GM23338 (cell line): ENCODE results near the gene LINGO1.

Experiments
- EZH2 ChIP-seq: fragments of 200-600 bp; sonication (generic); IDR thresholded peaks from one replicate; pipeline ENCODE4 v1.8.0; 2017; ENCODE audit warnings: antibody characterized with exemption, mild to moderate bottlenecking, low read depth; ENCODE audit not compliant: unreplicated experiment
- EZH2phosphoT487 ChIP-seq: fragments of 200-600 bp; sonication (generic); IDR thresholded peaks from one replicate; pipeline ENCODE4 v1.8.1; 2018; ENCODE audit warnings: antibody characterized with exemption; ENCODE audit not compliant: unreplicated experiment
- NANOG ChIP-seq: IDR thresholded peaks from 2 replicates; pipeline ENCODE4 v1.6.1; 2016; ENCODE audit warnings: antibody characterized with exemption, borderline replicate concordance
- POLR2AphosphoS5 ChIP-seq: IDR thresholded peaks from 2 replicates; pipeline ENCODE4 v1.6.1; 2016; ENCODE audit warnings: antibody characterized with exemption, low read depth
- STAT1 ChIP-seq: IDR thresholded peaks from one replicate; pipeline ENCODE4 v1.6.1; 2016; ENCODE audit warnings: antibody characterized with exemption; ENCODE audit not compliant: unreplicated experiment
- ZNF114 ChIP-seq: fragments of 250-450 bp; sonication (Bioruptor Pico); IDR thresholded peaks from 2 replicates; pipeline ENCODE4 v1.5.0; 2020; ENCODE audit warnings: mild to moderate bottlenecking, moderate library complexity
- ZNF331 ChIP-seq: fragments of 250-450 bp; sonication (Bioruptor Pico); IDR thresholded peaks from 2 replicates; pipeline ENCODE4 v1.5.0; 2020; ENCODE audit warnings: low read depth, mild to moderate bottlenecking, moderate library complexity
- TF ChIP-seq, protein P1 (sequence below), 2 experiments: fragments of 200-600 bp in 1 of 2; sonication (generic) in 1 of 2; conservative IDR thresholded peaks; 2 replicates each; pipeline versions ENCODE4 v1.5.1 to v1.6.1; 2016 to 2017; ENCODE audit warnings: antibody characterized with exemption in 2 of 2, low read depth in 2 of 2, mild to moderate bottlenecking in 2 of 2, moderate library complexity in 1 of 2
- TF ChIP-seq, protein P2 (sequence below): IDR thresholded peaks from one replicate; pipeline ENCODE4 v1.6.1; 2018; ENCODE audit warnings: antibody characterized with exemption; ENCODE audit not compliant: unreplicated experiment

DNA sequence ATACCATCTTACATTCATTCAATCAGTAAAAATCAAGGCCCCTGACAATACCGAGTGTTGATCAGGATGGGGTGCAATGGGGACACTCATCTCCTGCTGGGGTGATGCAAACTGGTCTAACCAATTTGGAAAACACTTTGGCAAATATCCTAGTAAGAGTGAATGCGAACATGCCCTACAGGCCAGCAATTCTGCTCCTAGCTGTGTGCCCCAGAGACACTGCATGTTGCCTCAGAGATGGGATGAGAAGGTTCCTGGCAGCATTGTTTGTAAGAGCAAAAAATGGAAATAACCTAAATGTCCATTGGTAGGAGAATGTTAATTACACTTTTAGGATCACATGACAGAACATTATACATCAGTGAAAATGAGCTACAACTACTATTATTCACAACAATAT is 4.7 kb downstream of the LINGO1 start:
- no peak for TF ChIP-seq EZH2
- no peak for TF ChIP-seq ZNF331
- TF ChIP-seq, protein P1, sequence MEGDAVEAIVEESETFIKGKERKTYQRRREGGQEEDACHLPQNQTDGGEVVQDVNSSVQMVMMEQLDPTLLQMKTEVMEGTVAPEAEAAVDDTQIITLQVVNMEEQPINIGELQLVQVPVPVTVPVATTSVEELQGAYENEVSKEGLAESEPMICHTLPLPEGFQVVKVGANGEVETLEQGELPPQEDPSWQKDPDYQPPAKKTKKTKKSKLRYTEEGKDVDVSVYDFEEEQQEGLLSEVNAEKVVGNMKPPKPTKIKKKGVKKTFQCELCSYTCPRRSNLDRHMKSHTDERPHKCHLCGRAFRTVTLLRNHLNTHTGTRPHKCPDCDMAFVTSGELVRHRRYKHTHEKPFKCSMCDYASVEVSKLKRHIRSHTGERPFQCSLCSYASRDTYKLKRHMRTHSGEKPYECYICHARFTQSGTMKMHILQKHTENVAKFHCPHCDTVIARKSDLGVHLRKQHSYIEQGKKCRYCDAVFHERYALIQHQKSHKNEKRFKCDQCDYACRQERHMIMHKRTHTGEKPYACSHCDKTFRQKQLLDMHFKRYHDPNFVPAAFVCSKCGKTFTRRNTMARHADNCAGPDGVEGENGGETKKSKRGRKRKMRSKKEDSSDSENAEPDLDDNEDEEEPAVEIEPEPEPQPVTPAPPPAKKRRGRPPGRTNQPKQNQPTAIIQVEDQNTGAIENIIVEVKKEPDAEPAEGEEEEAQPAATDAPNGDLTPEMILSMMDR (conservative IDR thresholded peaks at IDR 0.05; ENCODE audit: low read depth in 2 of 2): no peak
- no peak for TF ChIP-seq POLR2AphosphoS5
- TF ChIP-seq EZH2phosphoT487: no peak
- no peak for TF ChIP-seq NANOG
- TF ChIP-seq, protein P2, sequence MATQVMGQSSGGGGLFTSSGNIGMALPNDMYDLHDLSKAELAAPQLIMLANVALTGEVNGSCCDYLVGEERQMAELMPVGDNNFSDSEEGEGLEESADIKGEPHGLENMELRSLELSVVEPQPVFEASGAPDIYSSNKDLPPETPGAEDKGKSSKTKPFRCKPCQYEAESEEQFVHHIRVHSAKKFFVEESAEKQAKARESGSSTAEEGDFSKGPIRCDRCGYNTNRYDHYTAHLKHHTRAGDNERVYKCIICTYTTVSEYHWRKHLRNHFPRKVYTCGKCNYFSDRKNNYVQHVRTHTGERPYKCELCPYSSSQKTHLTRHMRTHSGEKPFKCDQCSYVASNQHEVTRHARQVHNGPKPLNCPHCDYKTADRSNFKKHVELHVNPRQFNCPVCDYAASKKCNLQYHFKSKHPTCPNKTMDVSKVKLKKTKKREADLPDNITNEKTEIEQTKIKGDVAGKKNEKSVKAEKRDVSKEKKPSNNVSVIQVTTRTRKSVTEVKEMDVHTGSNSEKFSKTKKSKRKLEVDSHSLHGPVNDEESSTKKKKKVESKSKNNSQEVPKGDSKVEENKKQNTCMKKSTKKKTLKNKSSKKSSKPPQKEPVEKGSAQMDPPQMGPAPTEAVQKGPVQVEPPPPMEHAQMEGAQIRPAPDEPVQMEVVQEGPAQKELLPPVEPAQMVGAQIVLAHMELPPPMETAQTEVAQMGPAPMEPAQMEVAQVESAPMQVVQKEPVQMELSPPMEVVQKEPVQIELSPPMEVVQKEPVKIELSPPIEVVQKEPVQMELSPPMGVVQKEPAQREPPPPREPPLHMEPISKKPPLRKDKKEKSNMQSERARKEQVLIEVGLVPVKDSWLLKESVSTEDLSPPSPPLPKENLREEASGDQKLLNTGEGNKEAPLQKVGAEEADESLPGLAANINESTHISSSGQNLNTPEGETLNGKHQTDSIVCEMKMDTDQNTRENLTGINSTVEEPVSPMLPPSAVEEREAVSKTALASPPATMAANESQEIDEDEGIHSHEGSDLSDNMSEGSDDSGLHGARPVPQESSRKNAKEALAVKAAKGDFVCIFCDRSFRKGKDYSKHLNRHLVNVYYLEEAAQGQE: no peak
- TF ChIP-seq ZNF114 (CRISPR knock-in tag): no peak
- no peak for TF ChIP-seq STAT1
